Endothelial cell (in vitro differentiated cells): ENCODE measurements around the gene DNAH6. TPM values are rescaled to one million over a fixed set of nuclear protein-coding genes. Genes with fewer than 3 reads are reported as not detected.

Source experiments
- DNase-seq: peaks from one replicate; pipeline ENCODE4 v3.0.0; 2021; ENCODE audit warnings: low spot score
- H3K27ac Mint-ChIP-seq: one replicate; pipeline ENCODE4 v1.8.0; 2021; ENCODE audit warnings: mixed read lengths, inconsistent platforms; ENCODE audit not compliant: unreplicated experiment
- H3K27me3 Mint-ChIP-seq: one replicate; pipeline ENCODE4 v1.8.0; 2021; ENCODE audit warnings: mild to moderate bottlenecking, moderate library complexity, mixed read lengths, inconsistent platforms; ENCODE audit not compliant: unreplicated experiment
- H3K36me3 Mint-ChIP-seq: one replicate; pipeline ENCODE4 v1.8.0; 2021; ENCODE audit warnings: mild to moderate bottlenecking, low read depth, mixed read lengths, inconsistent platforms; ENCODE audit not compliant: unreplicated experiment
- H3K4me1 Mint-ChIP-seq: one replicate; pipeline ENCODE4 v1.8.0; 2021; ENCODE audit warnings: mild to moderate bottlenecking, mixed read lengths, inconsistent platforms; ENCODE audit not compliant: unreplicated experiment
- H3K4me3 Mint-ChIP-seq: one replicate; pipeline ENCODE4 v1.8.0; 2021; ENCODE audit warnings: mild to moderate bottlenecking, mixed read lengths, inconsistent platforms; ENCODE audit not compliant: unreplicated experiment
- H3K9me3 Mint-ChIP-seq: one replicate; pipeline ENCODE4 v1.8.0; 2021; ENCODE audit warnings: mixed read lengths, inconsistent platforms; ENCODE audit not compliant: unreplicated experiment
- total RNA-seq: library from RNA; stranded (reverse); fragmentation: NEBNext Ultra II Directional; extraction: Animal tissue kit (Norgen Biotek cat#: 25700); gene quantifications from one replicate; pipeline ENCODE4 v1.2.1, GENCODE V29; 2021; ENCODE audit not compliant: unreplicated experiment
- TF ChIP-seq, protein P1 (sequence below): fragments of 200-600 bp; sonication (generic); IDR thresholded peaks from one replicate; pipeline ENCODE4 v1.5.0; 2021; ENCODE audit warnings: antibody characterized with exemption; ENCODE audit not compliant: unreplicated experiment

The DNAH6 gene
- total RNA-seq, 1 donor from 2014 or later = 7.8 TPM

DNA sequence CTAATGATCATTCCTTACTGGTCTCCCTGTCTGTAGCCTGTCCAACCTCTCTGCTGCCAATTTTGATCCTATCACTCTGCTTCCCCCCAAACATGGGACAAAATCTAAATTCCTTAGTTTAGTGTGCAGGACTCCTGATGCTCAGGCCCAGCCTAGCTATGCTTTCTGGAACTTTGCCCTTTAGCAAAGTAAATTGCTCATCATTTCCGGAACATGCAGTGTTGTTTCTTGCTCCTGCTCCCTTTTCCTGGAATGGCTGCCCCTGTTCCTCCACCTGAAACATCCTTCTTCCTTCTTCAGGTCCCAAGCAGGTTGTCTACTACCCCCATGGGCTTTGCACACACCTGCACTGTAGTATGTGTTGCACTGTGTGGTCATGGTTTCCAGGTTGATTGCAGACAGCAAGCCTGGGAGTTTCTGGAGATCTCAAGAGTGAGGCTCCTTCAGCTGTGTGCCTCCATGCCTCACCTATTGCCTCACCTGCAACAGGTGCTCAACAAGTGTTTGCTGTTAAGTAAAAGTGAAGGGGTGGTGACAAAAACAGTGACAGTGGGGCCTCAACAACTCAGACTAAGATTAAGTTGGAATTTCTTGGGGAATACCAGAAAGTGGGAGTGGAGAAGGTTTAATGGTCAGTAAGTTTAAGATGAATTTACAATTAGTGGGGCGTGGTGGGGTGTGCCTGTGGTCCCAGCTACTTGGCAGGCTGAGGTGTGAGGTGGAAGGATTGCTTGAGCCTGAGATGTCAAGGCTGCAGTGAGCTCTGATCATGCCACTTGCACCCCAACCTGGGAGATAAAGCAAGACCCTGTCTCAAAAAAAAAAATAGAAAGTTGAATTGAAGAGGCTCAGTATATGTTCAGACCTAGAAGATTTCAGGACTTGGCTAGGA, 120.0 kb downstream of the DNAH6 start:
- Mint-ChIP-seq H3K36me3 (peaks cover 9% of the 10 kb centered on the region), H3K9me3 (no peaks in the 10 kb centered on the region), H3K4me3 (no peak overlapping the region)

DNA sequence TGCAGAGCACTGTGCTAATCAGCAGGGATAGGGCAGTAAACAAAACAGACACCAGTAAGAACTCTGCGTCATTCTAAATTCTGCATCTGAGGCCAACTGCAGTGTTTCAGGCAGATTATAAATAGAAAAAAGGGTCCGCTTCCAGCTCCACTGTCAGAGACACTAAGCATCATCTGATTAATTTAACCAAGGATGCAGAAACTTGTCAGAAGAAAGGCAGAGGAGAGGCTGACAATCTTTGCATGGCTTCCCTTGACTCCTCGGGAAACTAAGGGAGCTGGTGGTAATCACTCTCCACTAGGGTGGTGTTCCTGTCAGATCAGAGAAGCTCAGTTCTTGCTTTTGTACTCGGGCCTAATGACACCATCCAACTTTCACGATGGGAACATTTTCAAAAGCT, 123.5 kb downstream of the DNAH6 start:
- Mint-ChIP-seq H3K36me3 (peaks cover 14% of the 10 kb centered on the region), H3K9me3 (no peaks in the 10 kb centered on the region), H3K27ac (no peak overlapping the region), H3K27me3 (peaks cover 2% of the 10 kb centered on the region), H3K4me1 (peaks cover 3% of the 10 kb centered on the region), H3K4me3 (no peak overlapping the region)
- DNase-seq = no peak
- TF ChIP-seq, protein P1, sequence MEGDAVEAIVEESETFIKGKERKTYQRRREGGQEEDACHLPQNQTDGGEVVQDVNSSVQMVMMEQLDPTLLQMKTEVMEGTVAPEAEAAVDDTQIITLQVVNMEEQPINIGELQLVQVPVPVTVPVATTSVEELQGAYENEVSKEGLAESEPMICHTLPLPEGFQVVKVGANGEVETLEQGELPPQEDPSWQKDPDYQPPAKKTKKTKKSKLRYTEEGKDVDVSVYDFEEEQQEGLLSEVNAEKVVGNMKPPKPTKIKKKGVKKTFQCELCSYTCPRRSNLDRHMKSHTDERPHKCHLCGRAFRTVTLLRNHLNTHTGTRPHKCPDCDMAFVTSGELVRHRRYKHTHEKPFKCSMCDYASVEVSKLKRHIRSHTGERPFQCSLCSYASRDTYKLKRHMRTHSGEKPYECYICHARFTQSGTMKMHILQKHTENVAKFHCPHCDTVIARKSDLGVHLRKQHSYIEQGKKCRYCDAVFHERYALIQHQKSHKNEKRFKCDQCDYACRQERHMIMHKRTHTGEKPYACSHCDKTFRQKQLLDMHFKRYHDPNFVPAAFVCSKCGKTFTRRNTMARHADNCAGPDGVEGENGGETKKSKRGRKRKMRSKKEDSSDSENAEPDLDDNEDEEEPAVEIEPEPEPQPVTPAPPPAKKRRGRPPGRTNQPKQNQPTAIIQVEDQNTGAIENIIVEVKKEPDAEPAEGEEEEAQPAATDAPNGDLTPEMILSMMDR = no peak

More for the DNA sequence above, 120.0 kb downstream of the DNAH6 start:
- peaks cover 9% of the 10 kb centered on the region for H3K4me1 Mint-ChIP-seq
- no peak for DNase-seq
- TF ChIP-seq, protein P1 = no peak
- peaks cover 2% of the 10 kb centered on the region for H3K27me3 Mint-ChIP-seq
- no peak overlapping the region for H3K27ac Mint-ChIP-seq

DNA sequence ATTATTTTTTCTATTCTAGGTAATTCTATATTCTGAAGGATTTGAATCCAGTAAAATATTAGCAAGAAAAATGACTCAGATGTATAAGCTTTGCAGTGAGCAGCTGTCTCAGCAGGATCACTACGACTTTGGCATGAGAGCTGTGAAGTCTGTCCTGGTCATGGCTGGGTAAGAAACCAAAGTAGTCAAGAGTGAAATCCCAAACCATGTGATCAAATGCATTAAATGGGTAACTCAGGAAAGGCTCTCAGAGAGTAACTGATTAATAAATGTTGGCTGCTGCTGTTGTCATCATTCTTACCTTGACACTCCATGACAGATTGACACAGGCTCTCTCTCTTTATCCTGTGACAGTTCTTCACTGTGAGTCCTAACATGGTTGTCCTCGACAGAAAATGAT, 124.1 kb downstream of the DNAH6 start:
- TF ChIP-seq, protein P1 = no peak
- no peaks in the 10 kb centered on the region for H3K9me3 Mint-ChIP-seq
- H3K36me3 Mint-ChIP-seq = peaks cover 14% of the 10 kb centered on the region
- peaks cover 3% of the 10 kb centered on the region for H3K4me1 Mint-ChIP-seq
- H3K27ac Mint-ChIP-seq = no peak overlapping the region
- no peak overlapping the region for H3K4me3 Mint-ChIP-seq
- DNase-seq = no peak
- peaks cover 2% of the 10 kb centered on the region for H3K27me3 Mint-ChIP-seq

DNA sequence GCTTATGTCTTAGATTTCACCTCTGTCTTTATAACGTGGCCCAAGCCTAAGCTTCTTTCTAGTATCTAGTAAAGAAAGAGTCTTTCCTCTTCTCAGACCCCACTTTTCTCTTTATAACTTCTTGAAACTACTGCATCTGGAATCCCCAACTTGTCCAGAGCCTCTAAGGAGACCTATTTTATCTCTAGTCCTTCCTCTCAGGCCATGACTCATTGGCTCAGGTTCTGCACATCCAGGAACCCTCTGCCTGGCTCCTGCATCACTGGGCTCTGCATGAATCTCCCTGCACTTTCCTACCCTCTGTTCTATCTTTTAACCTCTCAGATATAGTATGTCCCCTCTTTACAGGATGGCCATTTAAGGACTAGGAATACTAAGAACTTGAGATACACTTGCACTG, 124.7 kb downstream of the DNAH6 start:
- no peak overlapping the region for H3K4me3 Mint-ChIP-seq
- H3K36me3 Mint-ChIP-seq = peaks cover 14% of the 10 kb centered on the region
- peaks cover 2% of the 10 kb centered on the region for H3K27me3 Mint-ChIP-seq
- H3K4me1 Mint-ChIP-seq = peaks cover 3% of the 10 kb centered on the region
- TF ChIP-seq, protein P1 = no peak
- no peaks in the 10 kb centered on the region for H3K9me3 Mint-ChIP-seq
- no peak overlapping the region for H3K27ac Mint-ChIP-seq
- no peak for DNase-seq

DNA sequence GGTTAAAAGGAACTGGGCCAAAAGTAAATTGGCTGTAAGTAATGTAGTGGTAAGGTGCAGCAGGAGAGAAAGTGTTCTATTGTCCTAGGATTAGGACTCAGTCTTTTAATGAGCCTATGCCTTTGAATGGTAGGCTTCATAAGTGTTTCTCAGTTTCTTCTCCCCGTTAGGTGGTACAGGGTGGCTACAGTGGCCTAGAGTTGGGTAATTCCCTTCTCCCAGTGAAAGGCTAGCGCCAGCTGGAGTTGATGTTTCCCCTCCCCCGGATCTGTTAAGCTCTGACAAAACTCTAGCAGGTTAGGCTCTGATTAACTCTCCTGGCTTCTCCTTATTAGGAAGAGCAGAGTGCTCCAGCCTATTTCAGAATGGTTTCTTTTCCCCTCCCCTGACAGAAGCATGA, 127.7 kb downstream of the DNAH6 start:
- no peak overlapping the region for H3K27ac Mint-ChIP-seq
- no peaks in the 10 kb centered on the region for H3K4me1 Mint-ChIP-seq
- peaks cover 14% of the 10 kb centered on the region for H3K36me3 Mint-ChIP-seq
- no peak for DNase-seq
- no peak overlapping the region for H3K4me3 Mint-ChIP-seq
- TF ChIP-seq, protein P1 = no peak
- no peaks in the 10 kb centered on the region for H3K27me3 Mint-ChIP-seq
- no peaks in the 10 kb centered on the region for H3K9me3 Mint-ChIP-seq
